T-helper 9 cell (primary cell): ENCODE measurements around the gene LARGE2.

ENCODE experiments used
- DNase-seq: peaks from one replicate; pipeline ENCODE4 v3.0.0-alpha.2; 2020

The LARGE2 gene

DNA sequence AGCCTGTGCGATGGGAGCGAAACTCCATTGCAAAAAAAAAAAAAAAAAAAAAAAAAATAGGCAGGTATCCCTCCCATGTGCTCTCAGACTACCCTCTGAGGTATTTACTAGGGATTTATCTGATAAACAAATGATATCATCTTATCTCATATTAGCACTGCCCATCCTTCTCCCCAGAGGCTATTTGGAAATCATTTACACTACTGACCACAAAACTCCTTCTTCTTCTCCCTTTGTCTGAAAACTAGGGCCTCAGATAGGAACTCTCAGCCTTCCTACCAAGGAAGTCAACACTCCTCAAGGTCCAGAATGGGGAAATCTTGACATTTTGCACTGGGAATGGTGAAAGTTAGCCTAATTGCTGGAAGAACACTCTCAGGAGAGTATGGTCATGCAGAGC lies 46.4 kb downstream of the LARGE2 start:
- no peak for DNase-seq

DNA sequence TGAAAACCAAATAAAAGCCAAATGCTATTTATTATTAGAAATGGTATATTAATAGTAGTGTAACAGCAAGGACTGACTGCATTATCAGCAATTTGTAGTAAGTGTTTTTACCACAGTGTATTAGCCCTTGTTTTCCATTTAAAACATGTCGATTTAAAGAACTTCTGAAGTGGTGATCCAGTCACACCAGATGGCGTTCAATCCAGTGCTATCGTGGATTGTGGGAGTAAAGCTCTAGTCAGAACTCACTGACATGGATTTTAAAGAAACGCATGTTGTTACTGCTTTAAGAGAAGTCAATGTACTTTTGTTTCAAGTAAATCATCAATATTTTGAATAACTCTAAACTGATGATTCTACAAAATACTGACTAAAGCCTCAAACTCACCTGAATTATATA lies 51.1 kb downstream of the LARGE2 start:
- DNase-seq = no peak

DNA sequence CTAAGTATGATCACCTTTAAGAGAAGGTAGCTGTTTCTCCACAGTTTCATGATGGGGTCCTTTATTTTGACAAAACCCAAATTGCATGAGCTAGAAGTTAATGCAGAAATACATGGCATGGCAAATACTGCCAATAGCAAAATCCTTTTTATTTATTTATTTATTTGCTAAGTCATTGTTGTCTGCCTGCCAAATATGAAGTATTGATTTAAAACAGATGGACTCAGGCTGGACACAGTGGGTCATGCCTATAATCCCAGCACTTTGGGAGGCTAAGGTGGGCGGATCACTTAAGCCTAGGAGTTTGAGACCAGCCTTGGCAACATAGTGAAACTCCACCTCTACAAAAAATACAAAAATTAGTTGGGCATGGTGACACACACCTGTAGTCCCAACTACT lies 52.4 kb downstream of the LARGE2 start:
- no peak for DNase-seq
